GM12873 (cell line): ENCODE measurements around the gene PRSS16.

Experiments used
- TF ChIP-seq, protein P1 (sequence below): IDR thresholded peaks from 2 replicates; pipeline ENCODE4 v1.5.1; 2012; ENCODE audit warnings: low read depth, mild to moderate bottlenecking, moderate library complexity, low read length, control low read depth; ENCODE audit not compliant: insufficient read depth; ENCODE audit errors: missing control alignments

PRSS16 gene, protein sequence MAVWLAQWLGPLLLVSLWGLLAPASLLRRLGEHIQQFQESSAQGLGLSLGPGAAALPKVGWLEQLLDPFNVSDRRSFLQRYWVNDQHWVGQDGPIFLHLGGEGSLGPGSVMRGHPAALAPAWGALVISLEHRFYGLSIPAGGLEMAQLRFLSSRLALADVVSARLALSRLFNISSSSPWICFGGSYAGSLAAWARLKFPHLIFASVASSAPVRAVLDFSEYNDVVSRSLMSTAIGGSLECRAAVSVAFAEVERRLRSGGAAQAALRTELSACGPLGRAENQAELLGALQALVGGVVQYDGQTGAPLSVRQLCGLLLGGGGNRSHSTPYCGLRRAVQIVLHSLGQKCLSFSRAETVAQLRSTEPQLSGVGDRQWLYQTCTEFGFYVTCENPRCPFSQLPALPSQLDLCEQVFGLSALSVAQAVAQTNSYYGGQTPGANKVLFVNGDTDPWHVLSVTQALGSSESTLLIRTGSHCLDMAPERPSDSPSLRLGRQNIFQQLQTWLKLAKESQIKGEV

DNA sequence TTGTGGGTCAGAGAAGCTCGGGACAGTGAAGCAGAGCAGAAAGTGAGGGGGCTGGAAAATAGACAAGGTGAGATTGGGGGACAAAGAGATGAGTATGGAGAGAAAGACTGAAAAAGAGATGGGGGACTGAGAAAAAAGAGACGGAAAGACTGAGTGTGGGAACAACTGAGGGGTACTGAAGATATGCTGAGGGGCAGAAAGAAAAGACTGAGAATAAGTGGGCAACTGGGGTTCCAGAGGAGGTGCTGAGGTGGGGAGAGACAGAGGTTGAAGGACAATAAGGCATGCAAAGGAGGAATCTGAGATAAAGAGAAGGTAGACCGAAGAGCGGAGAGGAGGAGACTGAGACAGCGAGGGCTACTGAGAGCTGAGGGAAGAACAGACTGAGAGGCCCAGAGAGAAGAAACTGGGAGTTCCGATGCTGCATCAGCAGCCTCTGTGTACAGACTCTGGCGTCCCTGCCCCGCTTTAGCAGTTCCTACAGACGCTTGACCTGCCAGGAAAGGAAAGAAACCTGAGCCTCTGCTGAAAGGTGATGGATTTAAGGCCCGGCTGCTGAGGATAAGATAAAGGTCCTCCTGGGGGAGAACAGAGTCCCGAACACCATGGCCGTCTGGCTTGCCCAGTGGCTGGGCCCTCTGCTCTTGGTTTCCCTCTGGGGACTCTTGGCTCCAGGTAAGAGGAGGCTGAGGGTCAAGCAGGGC, at the start of gene PRSS16:
Gene PRSS16, plus strand, starts transcription at position 569 of the 704 bp plus-strand sequence. Its CDS starts 37 bp downstream, at position 606.
- TF ChIP-seq, protein P1, sequence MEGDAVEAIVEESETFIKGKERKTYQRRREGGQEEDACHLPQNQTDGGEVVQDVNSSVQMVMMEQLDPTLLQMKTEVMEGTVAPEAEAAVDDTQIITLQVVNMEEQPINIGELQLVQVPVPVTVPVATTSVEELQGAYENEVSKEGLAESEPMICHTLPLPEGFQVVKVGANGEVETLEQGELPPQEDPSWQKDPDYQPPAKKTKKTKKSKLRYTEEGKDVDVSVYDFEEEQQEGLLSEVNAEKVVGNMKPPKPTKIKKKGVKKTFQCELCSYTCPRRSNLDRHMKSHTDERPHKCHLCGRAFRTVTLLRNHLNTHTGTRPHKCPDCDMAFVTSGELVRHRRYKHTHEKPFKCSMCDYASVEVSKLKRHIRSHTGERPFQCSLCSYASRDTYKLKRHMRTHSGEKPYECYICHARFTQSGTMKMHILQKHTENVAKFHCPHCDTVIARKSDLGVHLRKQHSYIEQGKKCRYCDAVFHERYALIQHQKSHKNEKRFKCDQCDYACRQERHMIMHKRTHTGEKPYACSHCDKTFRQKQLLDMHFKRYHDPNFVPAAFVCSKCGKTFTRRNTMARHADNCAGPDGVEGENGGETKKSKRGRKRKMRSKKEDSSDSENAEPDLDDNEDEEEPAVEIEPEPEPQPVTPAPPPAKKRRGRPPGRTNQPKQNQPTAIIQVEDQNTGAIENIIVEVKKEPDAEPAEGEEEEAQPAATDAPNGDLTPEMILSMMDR = no peak

DNA sequence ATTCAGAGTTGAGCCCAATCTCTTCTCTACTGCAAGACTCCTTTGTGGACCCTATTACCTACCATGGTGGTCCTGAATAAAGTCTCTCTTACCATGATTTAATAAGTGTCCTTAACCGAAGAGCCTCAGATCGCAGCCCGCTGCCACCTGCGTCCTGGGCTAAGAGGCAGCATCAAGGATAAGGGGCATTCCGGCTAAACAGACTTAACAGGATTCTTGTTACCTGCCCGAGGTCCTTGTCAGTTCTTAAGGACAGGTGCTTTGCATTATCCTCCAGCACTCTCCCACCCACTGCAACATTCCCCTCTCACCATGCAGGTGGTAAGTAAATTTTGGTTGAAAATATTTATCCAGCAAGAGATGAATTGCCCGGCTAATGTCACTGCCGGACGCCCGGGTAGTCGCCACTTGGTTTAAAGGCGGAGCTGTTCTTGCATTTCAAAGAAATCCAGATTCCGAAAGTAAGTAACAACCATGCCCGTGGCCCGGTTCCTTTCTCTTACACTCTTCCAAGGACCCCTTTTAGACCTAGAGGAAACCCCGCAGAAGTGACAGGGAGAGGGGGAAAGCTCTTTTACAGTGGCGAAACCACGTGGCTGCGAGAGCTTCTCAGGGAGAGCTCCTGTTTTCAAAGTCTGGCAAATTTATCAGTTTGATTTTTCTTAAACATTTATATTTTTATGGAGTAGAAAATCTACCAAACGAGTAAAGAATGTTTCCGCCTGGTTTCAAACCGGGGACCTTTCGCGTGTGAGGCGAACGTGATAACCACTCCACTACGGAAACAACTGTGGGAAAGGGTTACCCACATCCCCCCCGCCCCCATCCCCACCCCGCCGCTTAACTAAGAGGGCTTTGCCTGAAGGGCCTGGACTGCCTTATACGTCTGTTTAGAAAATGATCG, 41.9 kb upstream of the PRSS16 start:
- TF ChIP-seq, protein P1 = no peak

DNA sequence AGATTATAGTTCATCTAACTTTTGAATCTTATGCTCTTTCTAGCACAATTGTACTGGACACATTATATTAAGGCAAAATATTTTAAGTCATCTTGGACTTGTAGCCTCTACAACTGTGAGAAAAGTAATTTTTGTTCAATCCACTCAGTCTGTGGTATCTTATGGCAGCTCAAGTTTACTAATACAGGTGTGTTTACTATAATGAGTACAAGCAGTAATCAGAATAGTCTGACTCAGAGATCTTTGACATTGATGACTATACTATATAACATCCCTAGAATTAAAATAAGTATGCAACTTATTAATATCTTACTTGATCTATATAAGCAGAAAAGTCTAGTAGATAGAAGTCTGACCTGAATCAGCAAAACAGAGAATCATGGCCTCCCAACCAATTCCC, 40.7 kb upstream of the PRSS16 start:
- TF ChIP-seq, protein P1 = no peak

DNA sequence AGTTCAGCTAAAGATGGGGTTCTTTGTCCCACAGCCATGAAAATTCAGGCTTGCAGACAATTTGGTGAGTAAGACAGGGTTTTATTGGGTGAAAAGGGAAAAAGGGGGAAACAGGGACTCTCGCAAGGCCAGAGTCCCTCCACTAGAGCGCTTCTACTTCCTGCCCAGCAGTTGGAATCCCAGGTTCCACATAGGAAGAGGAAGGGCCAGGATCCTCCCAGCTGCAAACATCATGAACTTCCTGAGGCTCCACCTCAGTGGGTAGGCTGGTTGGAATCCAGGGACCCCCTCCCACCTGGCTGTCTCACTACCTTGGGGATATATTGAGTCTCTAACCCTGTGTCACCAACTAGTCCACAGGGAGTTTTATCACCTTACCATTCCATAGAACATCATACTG, 39.5 kb upstream of the PRSS16 start:
- TF ChIP-seq, protein P1 = no peak

DNA sequence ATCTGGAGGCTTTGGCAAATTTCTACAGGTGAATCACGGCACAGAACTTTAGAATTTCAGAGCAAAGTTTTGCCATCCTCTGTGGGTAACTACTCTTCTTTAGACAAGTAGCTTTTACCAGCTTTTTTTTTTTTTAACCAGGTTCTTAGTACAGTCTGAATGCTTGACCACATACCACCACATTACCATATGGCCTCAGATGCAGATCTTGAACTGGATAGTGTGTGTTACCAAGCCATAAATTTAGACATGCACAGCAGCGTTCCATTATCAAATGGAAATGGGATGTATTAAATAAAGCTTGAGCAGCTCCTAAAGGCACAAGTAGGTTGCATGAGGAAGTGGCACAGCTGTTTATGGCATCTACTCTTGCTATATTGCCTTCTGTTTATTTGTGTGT, 38.3 kb upstream of the PRSS16 start:
- TF ChIP-seq, protein P1 = no peak

DNA sequence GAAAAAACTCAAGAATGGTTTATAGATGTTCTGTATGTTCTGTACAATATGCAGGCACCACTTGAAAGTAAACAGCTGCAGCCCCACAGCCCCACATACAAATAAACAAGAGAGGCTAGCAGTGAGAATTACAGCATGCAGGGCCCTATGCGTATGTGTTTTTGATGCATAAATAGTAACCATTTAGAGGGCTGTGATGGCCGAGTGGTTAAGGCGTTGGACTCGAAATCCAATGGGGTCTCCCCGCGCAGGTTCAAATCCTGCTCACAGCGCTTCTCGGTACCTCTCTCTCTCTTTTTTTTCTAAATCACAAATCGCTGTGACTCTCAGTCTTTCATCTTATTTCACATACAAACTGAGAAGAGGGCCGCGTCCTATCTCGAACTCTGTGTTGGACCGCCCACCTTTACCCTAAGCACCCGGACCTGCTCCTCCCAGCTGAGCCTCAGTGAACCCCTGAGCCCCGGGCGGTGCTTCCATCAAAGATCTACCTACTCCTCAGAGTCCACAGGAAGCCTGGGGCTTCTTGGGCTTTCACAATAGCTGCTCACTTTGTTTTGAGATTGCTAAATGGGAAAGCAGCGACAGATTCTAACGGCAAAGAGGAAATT, 37.7 kb upstream of the PRSS16 start:
- TF ChIP-seq, protein P1 = no peak
